A673 (cell line): ENCODE measurements around the gene MAB21L2. TPM values are rescaled to one million over a fixed set of nuclear protein-coding genes. Genes with fewer than 3 reads are reported as not detected.

Experiments used
- BruUV-seq: library from RNA; stranded (reverse); fragments of 400-500 nt; replicated peaks from 2 replicates; lab custom pipeline; 2021; lab: Mats Ljungman, UMichigan
- CTCF ChIA-PET: fragments of 300-600 bp; sonication (Branson Sonifier 250); formaldehyde crosslinking; loops from one replicate; lab custom pipeline; 2022; ENCODE audit warnings: antibody characterized with exemption; lab: Charles Lee
- POLR2A ChIA-PET: fragments of 300-600 bp; sonication (Branson Sonifier 250); formaldehyde crosslinking; loops from one replicate; lab custom pipeline; 2022; ENCODE audit warnings: antibody characterized with exemption; ENCODE audit not compliant: low non-redundant PET; lab: Charles Lee
- DNase-seq: peaks from one replicate; pipeline ENCODE4 v3.0.0-alpha.2; 2015; ENCODE audit warnings: low spot score
- H3K27ac ChIP-seq: fragments of 200-600 bp; sonication (generic); 2 replicates; pipeline ENCODE4 v1.5.1; 2016; ENCODE audit warnings: mixed run types, low read depth, mild to moderate bottlenecking, mixed read lengths, antibody characterized with exemption, low read length; ENCODE audit not compliant: poor library complexity, severe bottlenecking
- H3K27me3 ChIP-seq: fragments of 200-600 bp; sonication (generic); replicated peaks from 2 replicates; pipeline ENCODE4 v1.6.1; 2017; ENCODE audit warnings: mixed run types, low read depth, mild to moderate bottlenecking, mixed read lengths, antibody characterized with exemption, low read length; ENCODE audit not compliant: insufficient read depth, poor library complexity
- H3K36me3 ChIP-seq: fragments of 200-600 bp; sonication (generic); 2 replicates; pipeline ENCODE4 v1.6.1; 2016; ENCODE audit warnings: mixed run types, mild to moderate bottlenecking, mixed read lengths, antibody characterized with exemption, low read length; ENCODE audit not compliant: insufficient read depth, poor library complexity, severe bottlenecking
- H3K4me1 ChIP-seq: fragments of 200-600 bp; sonication (generic); 2 replicates; pipeline ENCODE4 v1.6.1; 2017; ENCODE audit warnings: mixed run types, mild to moderate bottlenecking, mixed read lengths, antibody characterized with exemption, low read length; ENCODE audit not compliant: insufficient read depth, poor library complexity, severe bottlenecking
- H3K4me3 ChIP-seq: fragments of 200-600 bp; sonication (generic); 2 replicates; pipeline ENCODE4 v1.5.1; 2016; ENCODE audit warnings: low read depth, mixed run types, mild to moderate bottlenecking, mixed read lengths, low read length; ENCODE audit not compliant: poor library complexity, severe bottlenecking
- H3K9me3 ChIP-seq: fragments of 200-600 bp; sonication (generic); 2 replicates; pipeline ENCODE4 v1.6.1; 2016; ENCODE audit warnings: mixed run types, low read depth, mild to moderate bottlenecking, mixed read lengths, antibody characterized with exemption, low read length; ENCODE audit not compliant: poor library complexity, severe bottlenecking
- EZH2 ChIP-seq: fragments of 200-600 bp; sonication (generic); IDR thresholded peaks from 2 replicates; pipeline ENCODE4 v1.6.1; 2017; ENCODE audit warnings: borderline replicate concordance, low read depth, mild to moderate bottlenecking, mixed read lengths, antibody characterized with exemption, low read length; ENCODE audit not compliant: poor library complexity, severe bottlenecking
- intact Hi-C: fragments of 100-400 bp; cut with micrococcal nuclease; formaldehyde crosslinking; loops from one replicate; pipeline ENCODE4 v1.10.0; 2022; ENCODE audit not compliant: unreplicated experiment
- total RNA-seq: library from RNA; stranded (reverse); gene quantifications from 2 replicates; pipeline ENCODE4 v1.2.3, GENCODE V29; 2021
- TF ChIP-seq, protein P1 (sequence below): fragments of 300-800, 200-600 bp; sonication (generic); conservative IDR thresholded peaks from 2 replicates; pipeline ENCODE4 v1.5.1; 2017; ENCODE audit warnings: low read depth, mild to moderate bottlenecking, antibody characterized with exemption, low read length, moderate library complexity, mixed read lengths

MAB21L2 gene
- total RNA-seq, 1 experiment from 2014 or later = not detected

DNA sequence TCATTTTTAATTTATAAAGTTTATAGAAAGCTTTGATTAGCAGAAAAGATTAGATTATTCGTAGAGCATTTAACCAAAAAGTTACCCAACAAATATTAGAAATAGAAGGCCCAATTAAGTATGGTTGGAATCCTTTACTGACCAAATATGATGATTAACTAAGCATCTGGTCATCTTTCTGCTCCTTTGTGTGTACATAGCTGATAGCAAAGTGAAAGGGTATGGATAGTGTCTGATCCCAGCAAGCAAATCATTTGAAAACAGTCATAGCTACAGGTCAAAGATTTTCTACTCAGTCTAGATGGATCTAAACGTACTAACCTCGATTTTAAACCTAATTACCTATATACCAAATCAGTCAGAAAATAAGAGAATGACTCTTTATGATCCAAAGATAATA, 7.3 kb upstream of the MAB21L2 start:
- no TSS peak for BruUV-seq
- no peak for DNase-seq
- H3K9me3 ChIP-seq = no peaks in the 10 kb centered on the region
- no peak overlapping the region for H3K4me3 ChIP-seq
- CTCF ChIA-PET = no interaction called here
- intact Hi-C loops = no loop called here
- no peak for TF ChIP-seq EZH2
- TF ChIP-seq, protein P1, sequence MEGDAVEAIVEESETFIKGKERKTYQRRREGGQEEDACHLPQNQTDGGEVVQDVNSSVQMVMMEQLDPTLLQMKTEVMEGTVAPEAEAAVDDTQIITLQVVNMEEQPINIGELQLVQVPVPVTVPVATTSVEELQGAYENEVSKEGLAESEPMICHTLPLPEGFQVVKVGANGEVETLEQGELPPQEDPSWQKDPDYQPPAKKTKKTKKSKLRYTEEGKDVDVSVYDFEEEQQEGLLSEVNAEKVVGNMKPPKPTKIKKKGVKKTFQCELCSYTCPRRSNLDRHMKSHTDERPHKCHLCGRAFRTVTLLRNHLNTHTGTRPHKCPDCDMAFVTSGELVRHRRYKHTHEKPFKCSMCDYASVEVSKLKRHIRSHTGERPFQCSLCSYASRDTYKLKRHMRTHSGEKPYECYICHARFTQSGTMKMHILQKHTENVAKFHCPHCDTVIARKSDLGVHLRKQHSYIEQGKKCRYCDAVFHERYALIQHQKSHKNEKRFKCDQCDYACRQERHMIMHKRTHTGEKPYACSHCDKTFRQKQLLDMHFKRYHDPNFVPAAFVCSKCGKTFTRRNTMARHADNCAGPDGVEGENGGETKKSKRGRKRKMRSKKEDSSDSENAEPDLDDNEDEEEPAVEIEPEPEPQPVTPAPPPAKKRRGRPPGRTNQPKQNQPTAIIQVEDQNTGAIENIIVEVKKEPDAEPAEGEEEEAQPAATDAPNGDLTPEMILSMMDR = no peak
- no peaks in the 10 kb centered on the region for H3K36me3 ChIP-seq
- H3K27me3 ChIP-seq = no peaks in the 10 kb centered on the region
- POLR2A ChIA-PET = no interaction called here
- H3K27ac ChIP-seq = no peak overlapping the region
- H3K4me1 ChIP-seq = no peaks in the 10 kb centered on the region

DNA sequence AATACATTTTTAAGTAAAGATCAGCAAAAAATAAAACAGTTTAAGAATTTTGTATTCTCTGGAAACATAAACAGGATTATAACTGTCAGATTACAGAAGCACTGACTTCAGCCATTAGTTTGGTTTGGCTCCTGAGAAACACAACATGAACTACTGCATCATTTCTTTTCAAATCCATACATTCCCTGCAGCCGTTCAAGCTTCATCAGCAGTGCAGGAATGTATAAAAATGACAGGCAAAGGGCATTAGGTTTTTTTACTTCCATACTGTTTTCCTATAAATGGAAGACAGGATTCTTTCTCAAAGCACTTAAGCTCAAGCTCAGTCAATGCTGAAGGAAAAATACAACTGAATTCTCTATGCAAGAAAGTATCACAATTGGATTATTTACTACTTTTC, 4.2 kb upstream of the MAB21L2 start:
- POLR2A ChIA-PET = no interaction called here
- BruUV-seq = no TSS peak
- no peaks in the 10 kb centered on the region for H3K9me3 ChIP-seq
- no peaks in the 10 kb centered on the region for H3K36me3 ChIP-seq
- H3K27me3 ChIP-seq = no peaks in the 10 kb centered on the region
- no peaks in the 10 kb centered on the region for H3K4me1 ChIP-seq
- DNase-seq = no peak
- H3K4me3 ChIP-seq = no peak overlapping the region
- CTCF ChIA-PET = no interaction called here
- intact Hi-C loops = no loop called here
- TF ChIP-seq EZH2 = no peak
- TF ChIP-seq, protein P1 = no peak
- no peak overlapping the region for H3K27ac ChIP-seq

DNA sequence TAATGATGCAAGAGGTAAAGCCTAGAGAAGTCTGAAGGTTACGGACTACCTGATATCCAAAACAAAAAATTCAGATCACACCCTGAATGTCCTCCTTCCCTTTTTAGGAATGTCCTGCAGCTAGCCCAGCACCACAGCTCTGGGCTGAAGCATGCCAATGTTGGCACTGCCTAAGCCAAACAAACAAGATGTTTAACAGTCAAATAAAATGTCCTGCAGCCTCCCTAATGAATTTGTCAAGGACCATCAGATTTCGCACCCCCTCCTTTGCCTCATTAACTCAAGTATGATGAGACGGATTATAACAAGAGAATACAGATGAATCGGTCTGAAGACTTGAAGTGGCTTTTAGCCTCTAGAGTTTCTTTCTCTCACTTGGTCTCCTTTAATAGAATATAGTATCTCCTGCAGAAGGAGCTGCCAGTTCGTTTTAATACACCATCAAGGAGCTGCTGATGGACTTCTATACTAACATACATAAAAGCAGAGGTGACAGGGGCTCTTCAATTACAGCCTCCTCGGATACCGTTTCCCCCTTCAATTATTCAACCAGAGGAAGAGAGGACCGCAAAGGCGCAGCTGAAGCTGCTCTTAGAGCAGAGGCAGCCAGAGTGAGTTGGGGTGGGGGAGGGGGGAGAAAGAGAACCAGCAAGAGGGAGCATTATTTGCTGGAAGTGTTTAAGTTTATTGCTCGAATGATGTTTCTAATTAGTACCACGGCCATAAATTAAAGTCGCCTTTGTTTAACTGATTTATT, 3.0 kb upstream of the MAB21L2 start:
- CTCF ChIA-PET = no interaction called here
- Histone ChIP-seq H3K27me3 (no peaks in the 10 kb centered on the region), H3K4me1 (no peaks in the 10 kb centered on the region), H3K27ac (no peak overlapping the region), H3K9me3 (no peaks in the 10 kb centered on the region), H3K36me3 (peaks cover 5% of the 10 kb centered on the region), H3K4me3 (no peak overlapping the region)
- intact Hi-C loops = no loop called here
- DNase-seq = no peak
- BruUV-seq = no TSS peak
- TF ChIP-seq, protein P1 = no peak
- no peak for TF ChIP-seq EZH2
- POLR2A ChIA-PET = no interaction called here
